ENCODE measurements around the gene PDLIM7. TPM values are rescaled to one million over a fixed set of nuclear protein-coding genes. Genes with fewer than 3 reads are reported as not detected.
A peak's percentile ranks its signal among the peaks of the same experiment; 100 is the strongest.

Gene PDLIM7
- polyA plus RNA-seq, 4 donors, result 73.6 to 157 (median 121) TPM

DNA sequence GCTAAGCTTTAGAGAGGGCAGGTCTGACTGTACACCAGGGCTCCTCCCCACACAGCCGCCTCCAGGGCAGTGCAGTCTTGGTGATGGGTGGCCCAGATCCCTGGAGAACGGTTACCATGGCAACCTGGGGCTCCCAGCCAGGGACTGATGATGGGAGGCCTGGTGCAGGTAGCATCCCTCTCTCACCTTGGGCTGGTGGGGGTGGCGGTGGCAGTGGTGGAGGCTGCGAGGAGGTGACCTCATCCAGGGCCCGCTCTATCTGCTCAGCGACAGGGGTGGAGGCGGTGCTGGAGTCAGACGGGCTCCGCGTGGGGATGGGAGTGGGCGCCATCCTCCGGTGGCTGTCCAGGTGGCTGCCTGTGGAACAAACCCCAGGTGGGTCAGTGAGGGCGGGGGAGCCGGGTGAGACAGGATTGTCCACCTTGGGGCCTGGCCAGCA is 38.5 kb downstream of the PDLIM7 start:
- DNase-seq (ENCODE audit: low read depth in 4 of 4, low spot score in 3 of 4), result no peak

DNA sequence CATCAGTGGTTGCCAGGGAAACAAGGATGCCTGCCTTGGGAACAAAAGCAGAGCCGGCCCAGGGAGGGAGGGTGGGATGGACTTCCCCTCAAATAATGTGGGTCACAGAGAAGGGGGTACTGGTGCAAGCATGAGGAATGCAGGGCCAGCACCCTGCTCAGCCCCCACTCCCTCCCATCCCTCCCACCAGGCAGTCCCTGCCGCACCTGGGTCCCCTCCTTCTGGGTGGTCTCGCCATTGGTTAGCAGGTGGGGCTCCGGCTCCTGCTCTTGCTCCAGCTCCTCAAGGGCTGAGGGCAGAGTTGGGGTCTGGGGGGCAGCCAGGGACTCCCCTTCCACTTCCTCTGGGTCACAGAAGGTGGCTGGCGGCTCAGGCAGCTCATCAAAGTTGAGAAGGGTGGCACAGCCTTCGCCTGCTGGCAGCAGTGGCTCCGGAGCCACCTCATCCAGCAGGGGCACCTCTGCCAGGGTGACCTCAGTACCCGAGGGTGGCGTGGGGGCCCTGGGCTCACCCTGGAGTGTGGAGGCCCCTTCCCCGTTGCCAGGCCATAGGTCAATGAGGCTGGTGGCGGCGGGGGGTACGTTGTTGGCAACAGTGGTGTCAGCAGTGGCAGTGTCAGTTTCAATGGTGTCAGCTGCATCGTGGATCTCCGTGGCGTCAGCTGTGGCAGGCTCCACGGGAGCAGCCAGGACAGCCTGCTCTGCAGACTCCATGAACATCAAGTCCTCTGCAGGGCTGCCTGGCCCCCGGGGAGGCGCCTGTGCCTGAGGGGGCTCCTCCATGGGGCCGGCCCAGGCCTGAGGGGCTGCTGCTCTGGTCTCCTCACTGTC is 39.3 kb downstream of the PDLIM7 start:
- no peak for DNase-seq (ENCODE audit: low read depth in 4 of 4, low spot score in 3 of 4)

DNA sequence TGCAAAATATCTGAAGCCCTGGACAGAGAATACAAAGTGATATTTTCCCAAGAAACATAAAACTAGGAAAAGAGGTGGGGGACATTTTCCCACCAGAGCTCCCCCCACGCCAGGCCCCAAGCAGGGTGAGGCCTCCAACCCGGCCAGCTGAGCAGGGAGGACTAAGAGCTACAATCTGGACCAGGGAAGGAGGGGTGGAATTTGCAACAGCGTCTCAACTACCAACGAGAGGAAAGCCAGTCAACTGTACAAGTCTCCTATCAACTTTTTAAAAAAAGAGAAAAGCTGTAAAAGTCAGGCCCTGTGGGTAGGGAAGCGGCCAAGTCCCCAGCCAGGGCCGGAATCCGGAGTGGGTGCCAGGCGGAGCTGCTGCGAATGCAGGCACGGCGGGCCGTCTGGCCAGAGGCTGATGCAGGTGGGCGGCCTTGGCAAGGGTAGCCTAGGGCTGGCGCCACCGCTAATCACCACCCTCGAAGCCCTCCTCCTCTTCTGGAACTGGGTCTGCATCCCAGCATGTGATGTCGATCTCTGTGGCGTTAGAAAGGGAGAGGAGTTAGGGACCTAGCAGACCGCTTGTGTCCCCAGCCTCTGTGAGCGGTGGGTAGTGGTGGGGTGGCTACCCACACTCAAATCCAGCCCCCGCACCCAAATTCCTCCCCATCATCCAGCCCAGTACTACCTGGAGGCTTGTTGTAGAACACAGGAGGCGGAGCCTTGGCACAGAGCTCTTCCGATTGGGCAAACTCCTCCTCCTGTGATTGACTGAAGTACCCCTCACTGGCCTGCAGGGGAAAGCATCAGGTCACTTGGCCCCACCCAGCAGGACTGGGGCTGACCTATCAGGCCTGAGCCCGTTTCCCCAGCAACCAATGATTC is 40.2 kb downstream of the PDLIM7 start:
- peak in 3 of 4 donors; percentile 71 to 91 (median 80) for DNase-seq (ENCODE audit: low read depth in 4 of 4, low spot score in 3 of 4)

DNA sequence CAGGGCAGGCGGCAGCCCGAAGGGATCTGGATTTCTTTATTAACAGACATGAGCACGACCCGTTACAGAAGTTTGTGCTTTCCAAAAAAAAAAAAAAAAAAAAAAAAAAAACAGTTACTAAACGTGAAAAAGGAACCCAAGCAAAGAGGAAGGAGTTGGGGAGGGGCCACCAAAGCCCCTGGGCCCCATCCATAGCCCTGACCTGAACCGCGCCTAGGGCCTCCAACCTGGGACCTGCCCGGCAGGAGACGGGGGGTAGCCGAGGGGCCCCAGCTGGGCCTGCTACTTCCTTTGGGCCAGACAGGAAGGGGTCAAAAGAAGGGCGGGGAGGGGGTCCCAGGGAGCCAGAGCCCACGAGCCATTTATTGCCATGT is 40.8 kb downstream of the PDLIM7 start:
- no peak for DNase-seq (ENCODE audit: low read depth in 4 of 4, low spot score in 3 of 4)

DNA sequence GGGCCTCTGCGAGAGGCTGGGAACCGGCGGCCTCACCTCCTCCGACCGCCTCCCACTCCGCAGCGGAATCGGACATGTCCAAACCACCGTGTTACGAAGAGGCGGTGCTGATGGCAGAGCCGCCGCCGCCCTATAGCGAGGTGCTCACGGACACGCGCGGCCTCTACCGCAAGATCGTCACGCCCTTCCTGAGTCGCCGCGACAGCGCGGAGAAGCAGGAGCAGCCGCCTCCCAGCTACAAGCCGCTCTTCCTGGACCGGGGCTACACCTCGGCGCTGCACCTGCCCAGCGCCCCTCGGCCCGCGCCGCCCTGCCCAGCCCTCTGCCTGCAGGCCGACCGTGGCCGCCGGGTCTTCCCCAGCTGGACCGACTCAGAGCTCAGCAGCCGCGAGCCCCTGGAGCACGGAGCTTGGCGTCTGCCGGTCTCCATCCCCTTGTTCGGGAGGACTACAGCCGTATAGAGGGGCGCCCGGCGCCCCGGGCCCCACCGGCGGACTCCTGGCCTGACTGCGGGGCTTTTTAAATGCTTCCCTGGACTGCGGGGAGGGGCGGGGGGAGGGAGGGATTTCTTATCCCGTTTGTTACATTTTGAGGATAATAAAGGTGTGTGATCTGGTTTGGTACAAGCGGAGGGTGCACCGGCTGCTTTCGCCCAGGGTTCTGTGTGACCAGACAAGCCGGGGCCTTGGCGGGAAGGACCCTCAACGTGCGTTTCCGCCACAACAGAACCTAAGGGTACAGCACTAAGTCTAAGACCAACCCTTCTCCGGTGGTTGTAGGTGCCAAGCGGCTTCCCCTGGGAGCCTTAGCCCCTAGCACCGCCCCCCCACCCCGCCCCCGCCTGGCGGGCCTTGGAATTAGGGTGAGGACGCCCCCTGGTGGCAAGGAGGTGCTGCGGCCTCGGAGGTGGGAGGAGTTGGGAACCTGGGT is 41.5 kb downstream of the PDLIM7 start:
- peak in 3 of 4 donors; percentile 77 to 86 (median 80) for DNase-seq (ENCODE audit: low read depth in 4 of 4, low spot score in 3 of 4)

DNA sequence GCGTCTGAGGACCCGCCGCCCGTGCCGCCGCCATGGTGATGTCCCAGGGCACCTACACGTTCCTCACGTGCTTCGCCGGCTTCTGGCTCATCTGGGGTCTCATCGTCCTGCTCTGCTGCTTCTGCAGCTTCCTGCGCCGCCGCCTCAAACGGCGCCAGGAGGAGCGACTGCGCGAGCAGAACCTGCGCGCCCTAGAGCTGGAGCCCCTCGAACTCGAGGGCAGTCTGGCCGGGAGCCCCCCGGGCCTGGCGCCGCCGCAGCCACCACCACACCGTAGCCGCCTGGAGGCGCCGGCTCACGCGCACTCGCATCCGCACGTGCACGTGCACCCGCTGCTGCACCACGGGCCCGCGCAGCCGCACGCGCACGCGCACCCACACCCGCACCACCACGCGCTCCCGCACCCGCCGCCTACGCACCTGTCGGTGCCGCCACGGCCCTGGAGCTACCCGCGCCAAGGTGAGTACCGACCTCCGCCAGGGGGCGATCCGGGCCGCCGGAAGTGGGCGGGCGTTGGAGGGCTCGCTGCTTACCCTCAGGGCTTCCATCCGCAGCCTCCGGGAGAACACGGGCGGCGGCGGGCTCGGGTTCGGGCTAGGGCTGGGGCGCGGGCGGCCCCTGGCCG is 42.3 kb downstream of the PDLIM7 start:
- no peak for DNase-seq (ENCODE audit: low read depth in 4 of 4, low spot score in 3 of 4)

DNA sequence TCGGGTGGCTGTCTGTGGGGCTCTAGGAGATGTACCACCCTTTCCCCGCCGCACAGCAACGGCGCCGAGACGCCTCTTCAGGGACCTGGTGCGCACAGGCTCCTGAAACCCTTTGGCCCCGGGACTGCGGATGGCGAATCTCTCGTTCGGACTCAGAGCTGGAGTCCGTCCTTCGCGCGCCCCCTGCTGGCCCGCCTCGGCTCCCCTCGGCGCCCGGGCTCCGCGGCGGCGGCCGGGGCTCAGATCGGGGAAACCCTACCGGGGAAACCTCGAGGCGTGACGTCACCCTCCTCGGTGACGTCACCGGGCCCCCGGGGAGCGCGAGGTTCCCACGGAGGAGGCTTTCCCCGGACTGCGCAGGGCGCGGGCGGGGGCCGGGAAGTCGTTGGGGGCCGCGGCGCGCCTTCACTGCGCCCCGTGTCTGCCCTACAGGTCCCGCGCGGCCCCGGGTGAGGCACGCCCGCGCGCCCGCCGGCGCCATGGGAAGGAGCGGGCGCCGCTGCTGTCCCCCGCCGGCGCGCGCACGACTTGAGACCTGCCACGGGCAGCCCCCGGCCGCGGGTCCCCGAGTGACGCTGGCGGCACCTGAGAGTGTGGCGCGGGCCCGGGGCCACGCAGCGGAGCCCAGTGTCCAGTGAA is 42.9 kb downstream of the PDLIM7 start:
- peak in 3 of 4 donors; percentile 57 to 83 (median 80) for DNase-seq (ENCODE audit: low read depth in 4 of 4, low spot score in 3 of 4)

DNA sequence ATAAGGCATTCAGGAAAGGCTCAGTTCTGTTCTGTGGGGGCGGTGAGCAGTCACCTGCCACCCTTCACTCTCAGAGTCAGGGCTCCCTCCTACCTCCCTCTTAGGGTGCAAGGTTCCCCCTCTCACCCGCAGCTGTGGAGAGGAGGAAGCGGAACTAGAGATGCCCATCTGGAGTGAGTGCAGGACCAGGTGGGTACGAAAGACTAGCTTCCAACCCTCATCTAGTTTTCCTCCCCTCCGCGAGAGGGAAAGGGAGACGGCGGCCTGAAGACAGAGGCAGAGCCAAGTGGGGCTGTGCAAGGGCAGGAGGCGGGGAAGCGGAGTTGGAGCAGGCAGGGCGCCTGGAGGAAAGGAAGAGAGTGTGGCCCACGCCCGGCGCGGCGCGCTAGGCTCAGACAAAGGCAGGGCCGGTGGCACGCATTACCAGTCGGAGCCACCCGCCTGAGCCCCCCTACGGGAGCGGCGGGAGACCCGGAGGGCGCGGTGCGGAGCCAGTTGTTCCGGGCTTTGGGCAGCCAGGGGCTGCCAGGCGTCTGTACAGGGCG is 43.5 kb downstream of the PDLIM7 start:
- no peak for DNase-seq (ENCODE audit: low read depth in 4 of 4, low spot score in 3 of 4)

DNA sequence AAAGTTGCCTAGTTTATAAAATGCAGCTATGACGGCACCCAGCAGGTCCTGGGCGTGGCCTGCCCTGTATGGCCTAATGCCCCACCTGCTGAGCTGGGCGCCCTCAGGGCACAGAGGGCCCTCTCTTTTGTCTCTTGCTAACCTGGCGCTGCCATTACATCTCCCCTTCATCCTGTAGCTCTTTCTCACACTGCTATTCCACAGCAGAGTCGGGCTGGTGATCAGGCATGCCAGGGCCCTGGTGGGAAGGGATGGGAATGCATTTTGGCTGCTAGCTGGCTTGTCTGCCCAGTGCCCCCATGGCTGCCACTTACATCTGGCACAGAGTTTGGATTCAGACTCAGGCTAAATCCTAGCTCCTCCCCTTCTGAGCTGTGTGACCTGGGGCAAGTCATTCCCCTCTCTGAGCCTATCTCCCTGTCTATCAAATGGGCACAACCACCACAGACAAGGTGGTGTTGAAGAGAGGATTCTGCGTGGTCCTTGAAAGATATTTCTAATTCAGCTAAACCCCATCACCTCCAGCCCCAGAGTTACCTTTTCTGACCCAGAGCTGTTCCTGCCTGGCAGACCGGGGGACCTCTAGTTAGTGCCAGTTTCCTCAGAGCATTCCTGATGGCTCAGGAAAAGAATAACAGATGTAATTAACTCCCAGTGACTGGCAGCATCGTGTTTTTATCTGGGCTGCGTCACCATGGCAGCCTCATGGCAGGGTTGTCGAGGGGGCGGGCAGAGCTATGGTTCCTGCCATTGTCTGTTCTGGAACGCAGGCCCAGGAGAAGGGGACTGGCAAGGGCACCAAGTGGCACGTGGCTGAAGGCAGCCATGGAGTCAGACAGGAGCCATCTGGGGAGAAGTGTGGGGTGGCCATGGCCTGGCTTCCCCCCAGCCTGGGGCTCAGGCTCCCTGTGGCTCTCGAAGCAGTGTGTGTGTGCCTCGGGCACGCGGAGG is 44.4 kb downstream of the PDLIM7 start:
- DNase-seq (ENCODE audit: low read depth in 4 of 4, low spot score in 3 of 4), result no peak

DNA sequence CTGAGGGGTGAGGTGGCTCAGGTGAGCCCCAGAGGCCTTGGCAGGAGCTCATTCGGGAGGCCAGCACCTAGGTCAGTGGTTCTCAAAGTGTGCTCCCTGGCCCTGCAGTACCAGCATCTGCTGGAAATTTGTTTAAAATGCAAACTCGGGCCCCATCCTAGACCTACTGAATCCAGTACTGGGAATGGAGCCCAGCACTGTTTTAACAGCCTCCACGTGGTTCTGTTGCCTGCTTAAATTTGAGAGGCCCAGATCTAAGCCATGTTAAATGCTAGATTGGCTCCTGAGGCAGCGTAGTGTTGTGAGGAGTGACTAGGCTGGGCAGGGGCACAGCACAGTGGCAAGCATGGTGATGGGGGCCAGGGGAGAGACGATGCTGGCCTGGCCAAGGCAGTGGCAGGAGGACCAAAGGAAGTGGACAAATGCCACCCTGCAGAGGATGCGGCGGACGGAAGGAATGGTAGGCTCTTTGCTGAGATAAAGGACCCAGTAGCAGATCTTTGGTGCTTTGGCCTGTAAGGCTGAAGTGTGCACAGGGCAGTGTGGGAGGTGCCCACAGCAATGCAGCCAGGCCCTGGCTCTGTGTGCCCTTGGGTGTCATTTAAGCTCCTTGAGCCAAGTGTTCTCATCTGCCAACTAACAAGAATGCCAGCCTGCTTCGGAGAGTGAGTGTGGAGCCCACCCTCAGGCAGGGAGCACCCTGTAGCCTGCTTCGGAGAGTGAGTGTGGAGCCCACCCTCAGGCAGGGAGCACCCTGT is 46.6 kb downstream of the PDLIM7 start:
- DNase-seq (ENCODE audit: low read depth in 4 of 4, low spot score in 3 of 4), result no peak

DNA sequence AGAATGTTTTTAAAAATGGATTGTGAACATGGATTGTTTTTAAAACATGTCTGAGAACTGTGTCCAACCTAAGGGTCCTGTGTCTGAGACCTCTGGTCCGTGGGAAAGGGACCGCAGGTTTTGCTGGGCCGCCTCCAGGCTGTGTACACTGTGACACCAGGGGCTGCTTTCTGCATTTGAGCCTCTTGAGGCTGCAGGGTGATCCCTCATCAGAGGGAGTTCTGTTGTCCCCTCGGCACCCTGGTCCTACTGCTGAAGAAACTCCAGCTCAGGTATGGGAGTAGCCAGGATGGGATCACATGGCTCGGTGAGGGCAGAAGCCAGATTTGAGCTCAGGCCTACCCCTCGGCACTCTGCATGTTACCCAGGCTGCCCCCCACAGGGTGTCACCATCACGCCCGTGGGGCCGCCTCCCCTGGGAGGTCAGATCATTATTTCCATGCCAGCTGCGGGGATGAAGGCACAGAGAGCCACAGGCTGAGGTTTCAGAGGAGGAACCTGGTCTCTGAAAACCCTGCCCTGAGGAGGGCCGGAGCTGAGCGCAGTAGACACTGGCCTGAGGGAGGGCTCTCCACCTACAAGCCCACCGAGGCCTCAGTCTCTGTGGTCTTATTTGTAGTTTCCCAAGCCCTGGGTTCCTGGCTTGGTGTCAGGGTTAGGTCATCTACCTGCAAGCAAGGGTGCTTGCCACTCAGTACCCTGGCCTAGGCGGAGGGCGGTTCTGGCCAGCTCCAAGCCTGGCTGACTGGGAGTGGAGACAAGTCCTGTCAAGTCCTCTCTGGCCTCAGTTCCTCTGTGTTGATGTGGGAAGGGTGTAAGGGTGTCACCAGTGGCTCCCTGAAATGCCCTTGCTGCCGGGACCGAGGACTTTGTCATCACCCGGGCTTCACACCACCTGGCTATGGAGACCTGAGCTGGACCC is 48.0 kb downstream of the PDLIM7 start:
- no peak for DNase-seq (ENCODE audit: low read depth in 4 of 4, low spot score in 3 of 4)

DNA sequence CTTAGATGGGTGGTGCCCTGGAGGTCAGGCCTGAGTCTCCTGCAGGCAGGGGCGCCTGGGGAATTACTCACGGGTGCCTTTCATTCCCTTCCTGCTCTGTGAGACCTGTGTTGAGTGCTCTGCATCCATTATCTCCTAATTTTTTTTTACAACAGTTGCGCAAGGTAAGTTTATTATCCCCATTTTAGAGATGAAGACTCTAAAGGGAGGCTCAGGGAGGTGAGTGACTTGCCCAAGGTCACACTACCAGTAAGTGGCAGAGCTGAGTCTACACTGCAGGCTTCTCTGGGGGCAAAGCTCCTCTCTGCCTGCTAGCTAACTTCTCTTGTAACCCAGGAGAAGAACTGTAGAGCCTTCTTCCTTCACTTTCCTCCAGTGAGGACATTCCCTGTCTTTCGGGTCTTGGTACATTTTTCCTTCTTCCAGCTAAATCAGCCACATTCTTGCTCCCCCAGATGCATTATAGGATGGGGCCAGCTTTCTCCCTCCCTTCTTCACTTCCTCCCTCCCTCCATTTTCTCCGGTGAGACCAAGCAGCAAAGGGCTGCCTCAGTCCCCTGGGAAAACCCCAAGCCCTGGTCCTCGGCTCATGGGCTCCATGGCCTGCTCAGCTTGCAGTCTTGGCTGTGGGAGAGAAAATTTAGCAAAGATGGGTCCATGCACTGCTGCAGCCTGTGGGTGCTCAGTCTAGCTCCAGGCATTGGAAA is 49.0 kb downstream of the PDLIM7 start:
- no peak for DNase-seq (ENCODE audit: low read depth in 4 of 4, low spot score in 3 of 4)

DNA sequence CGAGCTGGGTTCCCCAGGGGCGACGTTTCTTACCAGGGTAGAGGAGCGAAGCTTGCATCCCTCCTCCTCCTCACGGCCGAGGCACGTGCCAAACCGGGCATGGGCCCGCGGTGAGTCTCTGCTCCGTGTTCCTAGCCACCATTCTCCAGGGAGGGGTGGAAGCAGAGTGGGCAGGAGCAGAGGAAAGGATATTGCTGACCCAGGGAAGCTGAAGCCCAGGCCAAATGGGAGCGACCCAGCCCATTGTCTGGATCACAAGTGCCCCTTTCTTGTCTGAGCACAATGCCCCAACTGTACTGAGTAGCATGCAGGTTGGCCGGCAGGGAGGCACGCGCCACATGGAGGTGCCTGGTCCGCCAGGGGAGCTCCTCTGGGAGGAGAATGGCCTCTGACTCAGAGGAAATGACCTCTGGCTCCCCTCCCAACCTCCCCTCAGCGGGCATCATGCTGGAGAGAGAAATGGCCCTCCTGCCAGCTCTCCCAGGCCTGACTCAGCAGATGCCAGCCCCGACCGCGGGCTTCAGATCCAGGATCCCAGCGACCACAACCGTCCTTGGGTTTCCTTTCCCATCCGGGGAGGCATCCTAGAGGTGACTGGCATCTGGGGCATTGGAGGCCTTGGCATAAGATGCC is 49.7 kb downstream of the PDLIM7 start:
- no peak for DNase-seq (ENCODE audit: low read depth in 4 of 4, low spot score in 3 of 4)

DNA sequence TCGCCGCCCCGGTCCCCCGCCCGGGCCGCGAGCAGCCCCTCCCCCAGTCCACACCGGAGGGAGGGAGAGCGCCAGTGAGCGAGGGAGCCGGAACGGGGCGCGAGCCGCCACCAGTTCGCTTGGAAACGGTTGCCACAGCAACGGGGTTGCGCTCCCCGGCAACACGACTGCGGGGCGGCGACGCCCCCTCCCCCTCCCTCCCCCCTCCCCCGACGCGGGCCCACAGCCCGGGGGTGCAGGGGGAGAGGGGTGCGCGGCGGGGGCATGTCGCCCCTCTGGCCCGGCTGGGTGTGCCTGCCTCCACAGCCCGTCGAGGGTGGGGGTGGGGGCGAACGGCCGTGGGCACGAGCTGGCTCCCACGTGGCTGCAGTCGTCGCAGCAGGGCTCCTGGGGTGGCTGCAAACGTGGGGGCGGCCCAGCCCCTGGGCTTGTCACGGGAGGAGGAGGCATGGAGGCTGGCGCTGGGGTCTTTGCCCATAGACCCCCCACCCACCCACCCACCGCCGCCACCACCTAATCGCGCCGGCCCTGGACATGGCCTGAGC is 50.3 kb downstream of the PDLIM7 start:
- DNase-seq (ENCODE audit: low read depth in 4 of 4, low spot score in 3 of 4), result no peak

Data from left renal pelvis (tissue), 4 donors.